GM18526 (cell line): ENCODE measurements around the gene BNIP2.
A peak's percentile ranks its signal among the peaks of the same experiment; 100 is the strongest.

ENCODE experiments used
- POLR2A ChIP-seq: IDR thresholded peaks from 3 replicates; pipeline ENCODE4 v1.6.1; 2011; ENCODE audit not compliant: insufficient read length; ENCODE audit errors: extremely low read depth

BNIP2 gene

GRCh38 chr15:59656897-59657634, 32.1 kb downstream of the BNIP2 start, which contains the start of gene GTF2A2:
TSS of gene GTF2A2 (minus strand) at chr15:59657515. CDS start at chr15:59652277, 5,238 bp downstream.
- TF ChIP-seq POLR2A, result peak; percentile 74

- no peak for TF ChIP-seq POLR2A
Observed at GRCh38 chr15:59654046-59654445, 35.1 kb downstream of the BNIP2 start.

- TF ChIP-seq POLR2A, result no peak
Observed at GRCh38 chr15:59649603-59650002, 39.5 kb downstream of the BNIP2 start.

- no peak for TF ChIP-seq POLR2A
Observed at GRCh38 chr15:59647085-59647484, 42.0 kb downstream of the BNIP2 start.

- no peak for TF ChIP-seq POLR2A
Observed at GRCh38 chr15:59646277-59646676, 42.8 kb downstream of the BNIP2 start.

- no peak for TF ChIP-seq POLR2A
Observed at GRCh38 chr15:59644756-59645155, 44.4 kb downstream of the BNIP2 start.

- TF ChIP-seq POLR2A, result no peak
Observed at GRCh38 chr15:59642351-59642750, 46.8 kb downstream of the BNIP2 start.

- no peak for TF ChIP-seq POLR2A
Observed at GRCh38 chr15:59636184-59636583, 52.9 kb downstream of the BNIP2 start.

- TF ChIP-seq POLR2A, result no peak
Observed at GRCh38 chr15:59632714-59633113, 56.4 kb downstream of the BNIP2 start.

GRCh38 chr15:59622289-59622688, 66.8 kb downstream of the BNIP2 start:
- no peak for TF ChIP-seq POLR2A

- no peak for TF ChIP-seq POLR2A
Observed at GRCh38 chr15:59618406-59618805, 70.7 kb downstream of the BNIP2 start.

GRCh38 chr15:59616379-59616778, 72.7 kb downstream of the BNIP2 start:
- TF ChIP-seq POLR2A, result no peak

GRCh38 chr15:59615661-59616060, 73.5 kb downstream of the BNIP2 start:
- TF ChIP-seq POLR2A, result no peak

- no peak for TF ChIP-seq POLR2A
Observed at GRCh38 chr15:59614153-59614552, 75.0 kb downstream of the BNIP2 start.

GRCh38 chr15:59611276-59612260, 77.6 kb downstream of the BNIP2 start, which contains the start of gene GCNT3:
TSS of gene GCNT3 (plus strand) at chr15:59611783. CDS start at chr15:59618239, 6,456 bp downstream.
- TF ChIP-seq POLR2A, result no peak
